Fibroblast of the aortic adventitia (primary cell): Measurements from ENCODE around the gene ZNF627. TPM values are rescaled to one million over a fixed set of nuclear protein-coding genes. Genes with fewer than 3 reads are reported as not detected.
A peak's percentile ranks its signal among the peaks of the same experiment; 100 is the strongest.

ENCODE experiments used
- DNase-seq: peaks from one replicate; pipeline ENCODE4 v3.0.0-alpha.2; 2010; ENCODE audit warnings: low read depth
- H3K4me3 ChIP-seq: 2 replicates; pipeline ENCODE4 v1.5.1; 2011; ENCODE audit warnings: low read depth, mild to moderate bottlenecking, control low read depth, low read length, moderate library complexity
- CTCF ChIP-seq: IDR thresholded peaks from 2 replicates; pipeline ENCODE4 v1.5.1; 2011; ENCODE audit warnings: mild to moderate bottlenecking, low read length, control low read depth, inconsistent platforms; ENCODE audit not compliant: insufficient read depth
- total RNA-seq: library from RNA; depleted of rRNA; stranded (reverse); fragments of >200 nt; gene quantifications from 2 replicates; pipeline ENCODE4 v1.2.3, GENCODE V29; 2012; ENCODE audit warnings: low replicate concordance

ZNF627 gene
- total RNA-seq, 1 donor: 11.7 TPM

GRCh38 chr19:11578258-11579142 lies 18.8 kb upstream of the ZNF627 start:
- DNase-seq: no peak
- no peak overlapping the region for H3K4me3 ChIP-seq
- no peak for TF ChIP-seq CTCF

DNA sequence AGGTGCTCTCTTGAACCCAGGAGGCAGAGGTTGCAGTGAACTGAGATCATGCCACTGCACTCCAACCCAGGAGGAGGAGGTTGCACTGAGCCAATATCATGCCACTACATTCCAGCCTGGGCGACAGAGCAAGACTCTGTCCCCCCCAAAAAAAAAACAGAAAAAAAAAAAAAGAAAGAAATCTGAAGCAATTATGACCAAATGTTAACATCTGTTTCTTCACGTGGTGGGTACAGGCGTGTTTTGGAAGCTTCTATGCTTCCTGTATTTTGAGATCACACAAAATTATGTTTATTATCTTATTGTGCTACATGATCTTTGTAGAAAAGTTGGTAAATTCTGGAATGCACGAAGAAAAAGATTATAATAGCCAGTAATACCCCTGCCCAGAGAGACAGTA lies 17.2 kb upstream of the ZNF627 start:
- TF ChIP-seq CTCF: no peak
- DNase-seq: no peak
- H3K4me3 ChIP-seq: no peak overlapping the region

GRCh38 chr19:11581740-11582139 lies 15.5 kb upstream of the ZNF627 start:
- DNase-seq: peak; percentile 28
- TF ChIP-seq CTCF: no peak
- H3K4me3 ChIP-seq: no peak overlapping the region

GRCh38 chr19:11586331-11586730 lies 11.0 kb upstream of the ZNF627 start:
- no peak for TF ChIP-seq CTCF
- no peak overlapping the region for H3K4me3 ChIP-seq
- no peak for DNase-seq

DNA sequence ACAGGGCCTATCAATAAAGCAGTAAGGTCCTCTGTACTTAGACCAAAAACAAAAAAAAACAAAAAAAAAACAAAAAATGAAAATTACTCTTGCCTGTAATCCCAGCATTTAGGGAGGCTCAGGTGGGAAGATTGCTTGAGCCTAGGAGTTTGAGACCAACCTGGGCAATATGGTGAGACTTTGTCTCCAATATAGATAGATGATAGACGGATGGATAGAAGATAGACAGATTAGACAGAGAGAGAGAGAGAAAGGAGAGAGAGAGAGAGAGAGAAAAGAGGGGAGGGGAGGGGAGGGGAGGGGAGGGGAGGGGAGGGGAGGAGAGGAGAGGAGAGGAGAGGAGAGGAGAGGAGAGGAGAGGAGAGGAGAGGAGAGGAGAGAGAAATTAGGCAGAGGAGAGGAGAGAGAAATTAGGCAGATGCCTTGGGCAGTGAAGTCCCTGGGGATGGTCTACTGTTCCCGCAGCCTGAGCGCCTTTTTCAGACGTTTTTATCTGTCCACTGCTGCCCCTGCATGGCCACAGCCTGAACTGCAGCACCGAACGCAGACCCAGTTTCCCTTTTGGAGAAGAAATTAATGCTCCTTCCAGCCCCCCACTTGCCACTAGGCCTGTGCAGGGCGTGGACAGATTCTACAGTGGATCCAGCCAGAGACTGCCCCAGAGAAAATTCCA lies 9.8 kb upstream of the ZNF627 start:
- DNase-seq: peak; percentile 75
- TF ChIP-seq CTCF: peak; percentile 90
- H3K4me3 ChIP-seq: no peak overlapping the region

DNA sequence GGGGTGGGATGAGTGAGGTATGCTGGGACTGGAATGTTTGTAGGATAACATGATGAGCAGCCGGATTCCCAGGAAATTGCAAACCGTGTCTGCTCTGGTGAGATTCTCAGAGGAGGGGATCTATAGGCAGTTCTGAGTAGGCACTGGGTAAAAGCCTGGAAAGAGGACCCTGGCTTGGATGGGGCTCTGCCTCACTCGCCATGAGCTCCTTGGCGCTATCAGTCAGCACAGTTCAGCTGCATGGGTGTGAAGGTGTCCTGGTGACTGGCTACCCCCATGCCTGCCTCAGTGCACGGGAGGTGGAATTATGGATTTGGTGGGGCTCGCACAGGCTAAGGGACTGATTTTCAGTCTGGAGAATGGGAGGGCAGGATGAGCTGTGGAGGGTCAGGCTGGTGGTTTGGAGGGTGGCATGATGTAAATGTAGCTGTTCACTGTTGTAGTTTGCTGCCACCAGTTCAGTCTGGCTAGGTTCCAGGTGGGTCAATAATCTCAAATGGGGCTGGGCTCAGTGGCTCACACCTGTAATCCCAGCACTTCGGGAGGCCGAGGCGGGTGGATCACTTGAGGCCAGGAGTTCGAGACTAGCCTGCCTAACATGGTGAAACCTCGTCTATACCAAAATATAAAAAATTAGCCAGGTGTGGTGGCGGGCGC lies 9.2 kb upstream of the ZNF627 start:
- TF ChIP-seq CTCF: no peak
- no peak for DNase-seq
- H3K4me3 ChIP-seq: no peak overlapping the region
